ENCODE measurements around the gene PSMA7. TPM values are rescaled to one million over a fixed set of nuclear protein-coding genes. Genes with fewer than 3 reads are reported as not detected.

Gene PSMA7
- total and polyA plus RNA-seq, 2 of the 8 experiments (the other 6 are each of a cell fraction or from before 2014, with no cell fraction given) = 361 to 648 TPM

- no peak for TF ChIP-seq CHD7 (IDR thresholded peaks at IDR 0.05; ENCODE audit: insufficient replicate concordance, low read length)
- no peak for TF ChIP-seq POU5F1 (IDR thresholded peaks at IDR 0.05; ENCODE audit: low read depth, low read length)
- TF ChIP-seq RXRA (IDR thresholded peaks at IDR 0.05; ENCODE audit: insufficient read depth, low read depth, low read length) = no peak
- no peak for TF ChIP-seq TCF12 (IDR thresholded peaks at IDR 0.05; ENCODE audit: low read depth, low read length)
- no peak for TF ChIP-seq EGR1 (IDR thresholded peaks at IDR 0.05; ENCODE audit: borderline replicate concordance, low read depth, low read length)
These were observed 32.0 kb downstream of the PSMA7 start (continued) for GRCh38 chr20:62111148-62111547.
